Osteoblast (primary cell): ENCODE measurements around the gene ZNF329. TPM values are rescaled to one million over a fixed set of nuclear protein-coding genes. Genes with fewer than 3 reads are reported as not detected.

ENCODE experiments used
- DNase-seq: peaks from one replicate; pipeline ENCODE4 v3.0.0; 2011; ENCODE audit warnings: low spot score, mixed read lengths; ENCODE audit not compliant: insufficient read length; ENCODE audit errors: missing footprints
- H2AFZ ChIP-seq: 2 replicates; pipeline ENCODE4 v1.6.0; 2011; ENCODE audit warnings: mild to moderate bottlenecking, low read length
- H3K27ac ChIP-seq: 2 replicates; pipeline ENCODE4 v1.5.1; 2011; ENCODE audit warnings: mild to moderate bottlenecking, low read depth, low read length, moderate library complexity
- H3K27me3 ChIP-seq: 2 replicates; pipeline ENCODE4 v1.6.0; 2012; ENCODE audit warnings: mild to moderate bottlenecking, control low read depth, inconsistent platforms, low read length, moderate library complexity; ENCODE audit not compliant: insufficient read depth
- H3K36me3 ChIP-seq: 2 replicates; pipeline ENCODE4 v1.5.1; 2011; ENCODE audit warnings: mild to moderate bottlenecking, low read length, control low read depth, moderate library complexity; ENCODE audit not compliant: insufficient read depth
- H3K4me1 ChIP-seq: 2 replicates; pipeline ENCODE4 v1.5.1; 2011; ENCODE audit warnings: mild to moderate bottlenecking, low read length, control low read depth, moderate library complexity; ENCODE audit not compliant: insufficient read depth
- H3K4me2 ChIP-seq: 2 replicates; pipeline ENCODE4 v1.6.0; 2011; ENCODE audit warnings: mild to moderate bottlenecking, low read length; ENCODE audit not compliant: insufficient read depth
- H3K4me3 ChIP-seq: fragments of 200-600 bp; sonication (generic); 3 replicates; pipeline ENCODE4 v1.5.1; 2012; ENCODE audit warnings: mild to moderate bottlenecking, low read length, inconsistent platforms; ENCODE audit not compliant: insufficient read depth
- H3K79me2 ChIP-seq: 2 replicates; pipeline ENCODE4 v1.6.0; 2012; ENCODE audit warnings: mild to moderate bottlenecking, low read length, control low read depth, inconsistent platforms; ENCODE audit not compliant: insufficient read depth
- H3K9me3 ChIP-seq: 2 replicates; pipeline ENCODE4 v1.5.1; 2011; ENCODE audit warnings: low read depth, low read length, control low read depth
- H4K20me1 ChIP-seq: 2 replicates; pipeline ENCODE4 v1.6.0; 2012; ENCODE audit warnings: mild to moderate bottlenecking, low read length, control low read depth; ENCODE audit not compliant: insufficient read depth
- total RNA-seq: library from RNA; depleted of rRNA; stranded (reverse); fragments of >200 nt; gene quantifications from 2 replicates; pipeline ENCODE4 v1.2.3, GENCODE V29; 2012
- TF ChIP-seq, protein P1 (sequence below): IDR thresholded peaks from 2 replicates; pipeline ENCODE4 v1.5.1; 2011; ENCODE audit warnings: mild to moderate bottlenecking, low read depth, low read length, moderate library complexity; ENCODE audit errors: extremely low read depth

The ZNF329 gene
- total RNA-seq, 1 donor, result 11.9 TPM

DNA sequence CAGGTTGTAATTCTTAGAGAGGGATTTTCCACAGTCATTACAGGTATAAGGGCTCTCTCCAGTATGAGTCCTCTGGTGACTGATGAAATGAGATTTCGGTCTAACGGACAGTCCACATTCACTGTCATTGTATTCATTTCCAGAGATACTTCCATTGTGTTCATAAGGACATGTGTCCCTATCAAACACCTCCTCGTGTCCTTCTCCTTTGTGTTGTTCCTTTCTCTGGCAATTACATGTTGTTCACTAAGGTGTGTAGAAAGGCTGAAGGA lies 42.1 kb downstream of the ZNF329 start:
- H3K4me3 ChIP-seq, result no peak overlapping the region
- no peak overlapping the region for H2AFZ ChIP-seq
- no peaks in the 10 kb centered on the region for H3K27me3 ChIP-seq
- H3K4me1 ChIP-seq, result no peaks in the 10 kb centered on the region
- no peak for DNase-seq
- H4K20me1 ChIP-seq, result no peaks in the 10 kb centered on the region
- no peak overlapping the region for H3K27ac ChIP-seq
- H3K4me2 ChIP-seq, result no peak overlapping the region
- H3K36me3 ChIP-seq, result no peaks in the 10 kb centered on the region
- H3K9me3 ChIP-seq, result peaks cover 39% of the 10 kb centered on the region
- no peaks in the 10 kb centered on the region for H3K79me2 ChIP-seq
- TF ChIP-seq, protein P1, sequence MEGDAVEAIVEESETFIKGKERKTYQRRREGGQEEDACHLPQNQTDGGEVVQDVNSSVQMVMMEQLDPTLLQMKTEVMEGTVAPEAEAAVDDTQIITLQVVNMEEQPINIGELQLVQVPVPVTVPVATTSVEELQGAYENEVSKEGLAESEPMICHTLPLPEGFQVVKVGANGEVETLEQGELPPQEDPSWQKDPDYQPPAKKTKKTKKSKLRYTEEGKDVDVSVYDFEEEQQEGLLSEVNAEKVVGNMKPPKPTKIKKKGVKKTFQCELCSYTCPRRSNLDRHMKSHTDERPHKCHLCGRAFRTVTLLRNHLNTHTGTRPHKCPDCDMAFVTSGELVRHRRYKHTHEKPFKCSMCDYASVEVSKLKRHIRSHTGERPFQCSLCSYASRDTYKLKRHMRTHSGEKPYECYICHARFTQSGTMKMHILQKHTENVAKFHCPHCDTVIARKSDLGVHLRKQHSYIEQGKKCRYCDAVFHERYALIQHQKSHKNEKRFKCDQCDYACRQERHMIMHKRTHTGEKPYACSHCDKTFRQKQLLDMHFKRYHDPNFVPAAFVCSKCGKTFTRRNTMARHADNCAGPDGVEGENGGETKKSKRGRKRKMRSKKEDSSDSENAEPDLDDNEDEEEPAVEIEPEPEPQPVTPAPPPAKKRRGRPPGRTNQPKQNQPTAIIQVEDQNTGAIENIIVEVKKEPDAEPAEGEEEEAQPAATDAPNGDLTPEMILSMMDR, result no peak

DNA sequence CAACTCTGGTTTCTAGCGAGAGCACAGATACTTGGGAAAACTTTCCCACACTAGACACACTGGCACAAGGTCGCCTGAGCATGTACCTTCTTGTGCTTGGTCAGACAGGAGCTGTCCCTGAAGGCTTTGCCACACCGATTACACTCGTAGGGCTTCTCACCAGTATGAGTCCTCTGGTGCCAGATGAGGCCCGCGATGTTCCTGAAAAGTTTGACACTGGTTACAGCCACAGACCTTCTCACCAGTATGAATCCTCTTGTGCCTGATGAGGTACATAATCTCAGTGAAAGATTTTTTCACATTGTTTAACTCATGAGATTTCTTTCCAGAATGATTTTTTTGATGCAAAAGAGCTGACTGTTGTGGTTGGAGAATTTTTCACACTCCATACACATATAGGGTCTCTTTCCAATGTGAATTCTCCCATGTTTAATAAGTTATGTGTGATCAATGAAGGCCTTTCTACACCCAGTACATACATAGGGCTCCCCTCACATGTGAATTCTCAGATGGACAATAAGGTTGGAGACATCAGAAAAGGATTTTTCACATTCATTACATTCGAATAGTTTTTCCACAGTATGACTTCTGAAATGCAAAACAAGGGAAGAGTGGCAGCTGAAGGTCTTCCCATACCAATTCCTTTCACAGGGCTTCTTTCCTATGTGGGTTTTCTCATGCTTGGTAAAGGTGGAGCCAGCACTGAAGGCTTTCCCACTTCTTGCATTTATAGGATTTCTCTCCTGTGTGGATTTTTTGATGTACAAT lies 42.6 kb downstream of the ZNF329 start:
- H3K9me3 ChIP-seq, result peaks cover 36% of the 10 kb centered on the region
- H3K4me1 ChIP-seq, result no peaks in the 10 kb centered on the region
- no peak for DNase-seq

DNA sequence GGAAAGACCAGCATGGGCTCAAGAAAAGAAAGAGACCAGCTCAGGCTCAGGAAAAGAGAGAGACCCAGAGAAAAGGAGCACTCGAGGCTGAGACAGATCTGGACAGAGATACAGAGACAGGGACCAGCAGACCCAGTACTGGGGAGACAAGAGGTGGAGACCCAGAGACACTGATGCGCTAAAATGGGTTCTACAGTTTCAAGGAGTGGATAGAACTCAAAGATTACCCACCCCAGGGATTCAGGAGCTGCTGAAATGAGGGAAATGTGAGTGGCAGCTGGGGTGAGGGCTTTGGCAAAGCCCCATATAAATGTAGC lies 51.9 kb downstream of the ZNF329 start:
- H3K79me2 ChIP-seq, result peaks cover 30% of the 10 kb centered on the region
- DNase-seq, result no peak
- TF ChIP-seq, protein P1, result no peak
- H2AFZ ChIP-seq, result peak overlapping the region; percentile 90
- H3K4me2 ChIP-seq, result peak overlapping the region; percentile 99
- H4K20me1 ChIP-seq, result no peaks in the 10 kb centered on the region
- peak overlapping the region; percentile 99 for H3K4me3 ChIP-seq
- peaks cover 2% of the 10 kb centered on the region for H3K9me3 ChIP-seq
- peak overlapping the region; percentile 99 for H3K27ac ChIP-seq
- no peaks in the 10 kb centered on the region for H3K27me3 ChIP-seq
- H3K36me3 ChIP-seq, result no peaks in the 10 kb centered on the region
- peaks cover 6% of the 10 kb centered on the region for H3K4me1 ChIP-seq

More for the DNA sequence above, 42.6 kb downstream of the ZNF329 start:
- H3K4me2 ChIP-seq, result no peak overlapping the region
- no peaks in the 10 kb centered on the region for H3K27me3 ChIP-seq
- H4K20me1 ChIP-seq, result no peaks in the 10 kb centered on the region
- no peak overlapping the region for H3K27ac ChIP-seq
- no peak overlapping the region for H2AFZ ChIP-seq
- no peaks in the 10 kb centered on the region for H3K36me3 ChIP-seq
- no peak overlapping the region for H3K4me3 ChIP-seq
- TF ChIP-seq, protein P1, result no peak
- H3K79me2 ChIP-seq, result no peaks in the 10 kb centered on the region

DNA sequence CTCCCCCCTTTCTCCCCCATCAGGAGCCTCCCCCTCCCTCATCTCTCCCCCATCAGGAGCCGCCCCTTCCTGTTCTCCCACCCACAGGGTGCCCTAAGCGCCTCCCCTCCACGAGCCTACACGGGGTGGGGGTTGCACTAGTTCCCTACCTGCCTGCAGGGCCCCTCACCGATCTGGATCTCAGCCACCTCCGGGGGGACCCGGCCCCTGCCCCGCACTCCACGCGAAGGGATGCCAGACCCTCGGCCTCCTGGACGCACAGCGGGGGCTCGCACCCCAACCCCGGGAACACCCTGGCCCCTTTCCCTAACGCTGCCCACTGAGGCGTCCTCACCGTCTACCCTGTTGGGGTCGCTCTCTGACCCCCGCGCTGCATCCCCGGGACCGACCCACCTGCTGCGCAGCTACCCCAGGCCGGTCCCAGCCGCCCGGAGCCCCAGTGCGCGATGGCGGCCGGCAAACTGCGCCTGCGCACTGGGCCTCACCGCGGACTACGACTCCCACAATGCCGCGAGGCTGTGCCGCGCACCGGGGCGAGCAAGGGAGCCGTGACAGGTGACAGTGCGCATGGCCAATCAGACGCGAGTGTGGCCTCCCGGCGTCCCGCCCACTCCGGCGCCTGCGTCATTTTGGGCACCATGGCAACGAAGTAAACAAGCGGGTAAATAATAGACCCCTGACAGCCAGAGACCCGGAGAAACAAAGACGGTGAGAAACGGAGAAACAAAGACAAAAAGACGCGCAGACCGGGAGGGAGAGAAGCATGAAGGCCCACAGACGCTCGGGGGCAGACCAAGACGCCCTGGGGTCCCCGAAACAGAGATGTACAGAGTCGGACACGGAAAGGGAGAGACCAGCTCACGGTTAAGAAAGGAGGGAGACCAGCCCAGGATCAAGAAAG lies 52.6 kb downstream of the ZNF329 start, which contains the start of gene ZSCAN18:
TSS of gene ZSCAN18 (minus strand) at position 451 of the 901 bp plus-strand sequence. CDS start 7,964 bp downstream, outside the sequence.
- H3K4me2 ChIP-seq, result peak within 1 kb of the TSS; percentile 99
- peak within 1 kb of the TSS; percentile 99 for H3K27ac ChIP-seq
- no peaks in the 10 kb centered on the region for H3K36me3 ChIP-seq
- H3K27me3 ChIP-seq, result no peaks in the 10 kb centered on the region
- DNase-seq, result peak; percentile 100
- TF ChIP-seq, protein P1, result no peak
- H3K4me1 ChIP-seq, result peaks cover 6% of the 10 kb centered on the region
- H2AFZ ChIP-seq, result peak within 1 kb of the TSS; percentile 90
- peaks cover 2% of the 10 kb centered on the region for H3K9me3 ChIP-seq
- peak within 1 kb of the TSS; percentile 99 for H3K4me3 ChIP-seq
- no peaks in the 10 kb centered on the region for H4K20me1 ChIP-seq
- H3K79me2 ChIP-seq, result peaks cover 32% of the 10 kb centered on the region
